Aorta (tissue), 5 donors: ENCODE measurements around the gene JUND. TPM values are rescaled to one million over a fixed set of nuclear protein-coding genes. Genes with fewer than 3 reads are reported as not detected.

Experiments
- ATAC-seq: fragments of 200-7000 bp; cut with Tn5 transposase; one replicate; pipeline ENCODE4 v1.9.1; 2022; ENCODE audit warnings: moderate library complexity; ENCODE audit not compliant: low FRiP score
- DNase-seq, 2 donors: peaks; one replicate each; pipeline ENCODE4 v3.0.0-alpha.2; 2020
- H3K27ac ChIP-seq, 2 donors: one replicate each; pipeline ENCODE4 v1.5.1; 2013; ENCODE audit warnings: low read length in 2 of 2, mild to moderate bottlenecking in 2 of 2, moderate library complexity in 2 of 2, control low read depth in 1 of 2, inconsistent platforms in 1 of 2, low read depth in 1 of 2
- H3K27me3 ChIP-seq, 2 donors: one replicate each; pipeline ENCODE4 v1.6.1; 2013; ENCODE audit warnings: control low read depth in 1 of 2, low read length in 1 of 2, mild to moderate bottlenecking in 1 of 2, moderate library complexity in 1 of 2; ENCODE audit not compliant: insufficient read depth in 2 of 2, control insufficient read depth in 1 of 2
- H3K36me3 ChIP-seq, 2 donors: one replicate each; pipeline ENCODE4 v1.6.1; 2013; ENCODE audit warnings: control low read depth in 1 of 2, low read length in 1 of 2, mild to moderate bottlenecking in 1 of 2; ENCODE audit not compliant: insufficient read depth in 2 of 2, control insufficient read depth in 1 of 2
- H3K4me1 ChIP-seq, 2 donors: one replicate each; pipeline ENCODE4 v1.6.1; 2013; ENCODE audit warnings: low read length in 2 of 2, control low read depth in 1 of 2, mild to moderate bottlenecking in 1 of 2, moderate library complexity in 1 of 2; ENCODE audit not compliant: insufficient read depth in 2 of 2, control insufficient read depth in 1 of 2
- H3K4me3 ChIP-seq, 2 donors: one replicate each; pipeline ENCODE4 v1.5.1; 2013; ENCODE audit warnings: low read length in 2 of 2, control low read depth in 1 of 2, mild to moderate bottlenecking in 1 of 2
- H3K9me3 ChIP-seq: one replicate; pipeline ENCODE4 v1.6.1; 2013; ENCODE audit warnings: mild to moderate bottlenecking, low read length; ENCODE audit not compliant: control insufficient read depth
- WGBS, 2 donors: extraction: QIAGEN DNeasy Blood & Tissue Kit; methylation state at CpG; one replicate each; pipeline ENCODE4 v1.1.7; 2013; 5-methylcytosine and 5-hydroxymethylcytosine counted together
- intact Hi-C, 2 donors: fragments of 100-400 bp; cut with DNase I; formaldehyde crosslinking; loops; one replicate each; pipeline versions ENCODE4 v1.14.2 to v1.15.0; 2022
- polyA plus RNA-seq, 2 donors: library from polyadenylated mRNA; stranded (reverse); fragments of 200-250 nt; gene quantifications; one replicate each; pipeline ENCODE4 v1.2.3, GENCODE V29; 2013
- total RNA-seq, 2 donors: library from RNA; stranded (reverse); fragmentation: NEBNext Ultra II Directional; extraction: Animal tissue kit (Norgen Biotek cat#: 25700); gene quantifications; one replicate each; pipeline ENCODE4 v1.2.1, GENCODE V29; 2021
- donor health status: healthy with polysubstance abuse.
- donor health status: Bipolar disorder and iron deficiency.
- donor health status: DM: no; HTN: no; CAD: no.
- donor health status: DM: no; HTN: no; CAD: no.
- donor health status: DM: yes; HTN: yes; CAD: no.

Gene JUND
- total and polyA plus RNA-seq, 4 donors, result 62.6 to 492 (median 187) TPM

DNA sequence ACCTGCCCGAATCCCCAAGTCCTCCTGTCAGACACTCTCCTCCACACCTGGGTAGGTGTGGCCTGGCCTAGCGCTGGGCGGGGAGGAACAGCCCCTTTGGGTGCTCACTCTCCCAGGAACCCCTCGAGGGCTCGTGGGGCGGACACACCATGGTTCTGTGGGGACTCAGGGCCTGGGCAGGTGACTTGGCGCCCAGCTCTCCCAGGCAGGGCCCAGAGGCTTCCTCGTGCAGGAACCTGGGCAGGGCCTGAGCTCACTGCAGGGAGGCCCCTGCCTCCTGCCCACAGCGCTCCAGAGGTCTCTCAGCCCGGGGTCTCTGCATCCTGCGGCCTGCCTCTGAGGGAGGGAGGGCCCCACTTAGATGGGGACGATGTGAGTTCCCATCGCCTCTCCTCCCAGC is 29.5 kb upstream of the JUND start:
- no peaks in the 10 kb centered on the region for H3K9me3 ChIP-seq
- intact Hi-C loops, result no loop called here
- H3K4me3 ChIP-seq, result no peak overlapping the region
- WGBS, 2 donors, result 92% methylated on average over 13 of the region's 13 CpGs
- no peak for DNase-seq
- no peaks in the 10 kb centered on the region for H3K4me1 ChIP-seq
- ATAC-seq, result no peak
- H3K27me3 ChIP-seq, result no peaks in the 10 kb centered on the region
- H3K36me3 ChIP-seq, result no peaks in the 10 kb centered on the region
- no peak overlapping the region for H3K27ac ChIP-seq

DNA sequence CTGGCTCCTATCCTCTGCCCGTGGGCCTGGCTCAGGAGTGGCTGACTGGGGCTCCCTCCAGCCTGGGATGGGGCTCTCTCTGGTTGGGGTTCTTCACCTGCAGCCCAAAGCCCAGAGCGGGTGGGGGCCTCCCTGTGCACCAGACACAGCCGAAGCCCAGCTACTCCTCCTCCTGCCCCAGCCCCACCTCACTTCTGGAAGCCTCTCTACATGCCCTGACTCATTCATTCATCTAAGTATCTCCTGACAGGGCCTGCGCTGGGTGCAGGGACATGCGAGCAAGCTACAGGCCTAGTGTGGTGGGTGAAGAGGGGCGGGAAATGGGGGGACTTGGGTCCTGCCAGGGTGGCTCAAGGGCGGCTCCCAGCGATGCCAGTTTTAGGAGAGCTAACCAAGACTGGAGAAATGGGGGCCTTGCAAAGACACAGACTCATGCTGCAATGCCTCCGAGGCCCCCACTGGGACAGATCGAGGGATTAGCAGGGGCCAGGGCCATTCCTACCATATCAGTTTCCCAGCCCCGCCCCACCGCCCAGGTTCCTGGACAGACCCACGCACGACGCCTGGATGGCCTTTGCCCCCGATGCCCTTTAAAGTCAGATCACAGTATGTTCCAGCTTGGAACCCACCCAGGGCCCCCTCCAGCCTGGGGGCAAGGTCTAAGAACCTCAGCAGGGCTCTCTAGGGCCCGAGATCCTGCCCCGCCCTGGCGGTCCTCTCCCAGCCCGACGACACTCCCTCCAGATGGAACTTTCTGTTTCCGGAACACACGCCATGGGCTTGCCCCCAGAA is 28.9 kb upstream of the JUND start:
- intact Hi-C loops, result no loop called here
- no peak for ATAC-seq
- Histone ChIP-seq H3K4me1 (no peaks in the 10 kb centered on the region), H3K27ac (no peak overlapping the region), H3K36me3 (no peaks in the 10 kb centered on the region), H3K9me3 (no peaks in the 10 kb centered on the region), H3K4me3 (no peak overlapping the region), H3K27me3 (no peaks in the 10 kb centered on the region)
- no peak for DNase-seq
- 90 to 91% methylated on average over 23 of the region's 23 CpGs for WGBS, 2 donors

DNA sequence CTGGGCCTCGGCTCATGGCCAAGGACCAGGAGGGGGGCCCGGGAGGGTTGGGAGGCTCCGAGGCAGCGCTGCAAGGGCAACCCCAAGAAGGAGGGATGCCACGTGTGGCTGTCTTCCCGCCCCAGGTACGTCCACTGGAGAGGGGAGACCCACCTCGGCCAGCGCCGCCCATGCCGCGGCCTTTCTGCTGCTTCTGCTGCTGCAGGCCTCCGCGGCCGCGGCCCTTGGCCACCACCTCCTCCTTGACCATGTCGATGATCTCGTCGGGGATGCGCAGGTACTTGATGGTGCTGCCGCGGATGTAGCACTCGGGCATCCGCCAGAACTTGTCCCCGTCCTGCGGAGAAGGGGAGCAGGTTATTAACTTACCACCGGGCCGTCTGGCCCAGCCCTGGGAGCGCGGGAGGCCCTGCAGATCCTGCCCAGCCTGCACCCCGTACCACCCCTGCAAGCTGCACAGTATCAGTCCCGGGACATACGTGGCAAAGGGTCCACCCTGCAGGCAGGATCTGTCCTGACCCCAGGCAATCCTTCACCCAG is 28.2 kb upstream of the JUND start:
- H3K4me1 ChIP-seq, result no peaks in the 10 kb centered on the region
- H3K27ac ChIP-seq, result no peak overlapping the region
- no peak for ATAC-seq
- H3K27me3 ChIP-seq, result no peaks in the 10 kb centered on the region
- H3K9me3 ChIP-seq, result no peaks in the 10 kb centered on the region
- DNase-seq, result peak in 1 of 2 donors; percentile 55
- H3K36me3 ChIP-seq, result no peaks in the 10 kb centered on the region
- intact Hi-C loops, result no loop called here
- WGBS, 2 donors, result 94% methylated on average over 31 to 33 of the region's 33 CpGs
- H3K4me3 ChIP-seq, result no peak overlapping the region

DNA sequence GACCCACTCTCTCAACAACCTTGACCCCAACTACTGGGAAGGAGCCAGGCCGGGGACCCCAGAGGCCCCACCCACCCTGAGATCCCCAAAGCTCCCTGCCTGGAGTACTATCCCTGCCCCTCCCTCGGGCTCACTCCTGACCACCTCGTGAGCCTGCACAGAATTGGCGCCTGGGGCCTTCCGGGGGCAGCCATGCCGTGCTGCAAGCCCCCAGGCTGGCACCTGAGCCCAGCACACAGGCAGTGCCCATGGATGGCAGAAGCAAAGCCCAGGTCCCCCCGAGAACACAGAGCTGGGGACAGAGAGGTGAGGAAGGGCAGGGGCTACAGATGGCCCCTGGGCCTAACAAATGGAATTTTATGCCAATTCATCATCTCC is 27.5 kb upstream of the JUND start:
- WGBS, 2 donors, result 73 to 85% methylated on average over 7 of the region's 7 CpGs
- intact Hi-C loops, result no loop called here

DNA sequence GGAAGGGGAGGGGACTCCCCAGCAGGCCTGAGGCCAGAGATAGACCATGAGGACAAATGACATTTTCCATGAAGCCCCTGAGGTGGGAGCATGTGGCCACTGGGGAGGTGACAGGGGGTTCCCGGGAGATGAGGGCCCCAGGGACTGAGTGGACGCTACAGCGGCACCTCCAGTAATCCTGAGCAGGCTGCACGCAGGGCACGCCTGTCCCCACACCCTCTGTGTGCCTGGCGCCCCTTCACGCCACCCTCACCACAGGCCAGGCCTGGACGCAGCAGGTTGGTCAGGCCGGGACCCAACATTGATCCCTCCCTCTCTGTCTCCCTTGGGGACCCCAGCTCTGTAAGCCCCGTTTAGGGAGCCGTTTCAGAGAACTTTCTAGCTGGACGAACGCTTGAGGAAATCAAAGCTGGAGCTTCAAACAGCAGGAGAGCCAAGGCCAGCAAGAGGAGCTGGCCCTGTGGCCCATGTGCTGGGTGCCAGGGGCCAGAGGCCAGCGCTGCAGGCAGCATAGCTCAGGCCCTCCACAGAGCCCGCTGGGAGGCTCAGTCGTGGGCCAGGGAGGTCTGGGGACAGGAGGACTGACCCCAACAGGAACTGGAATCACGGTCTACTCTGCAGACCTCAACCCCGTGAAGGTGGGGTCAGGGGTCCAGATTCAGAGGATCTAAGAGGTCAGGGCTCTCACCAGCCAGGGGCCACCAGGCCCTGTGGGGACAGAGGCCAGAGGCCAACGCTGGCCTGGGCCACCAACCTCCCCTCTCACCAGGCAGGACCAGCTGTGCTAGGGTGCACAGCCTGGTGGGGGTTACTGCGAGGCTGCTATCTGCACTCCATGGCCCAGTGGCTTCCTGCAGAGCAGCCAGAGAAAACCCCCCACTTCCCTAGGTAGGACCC is 26.9 kb upstream of the JUND start:
- H3K27ac ChIP-seq, result peak overlapping the region; percentile 66 to 76
- WGBS, 2 donors, result 37% methylated on average over 20 of the region's 20 CpGs
- no peaks in the 10 kb centered on the region for H3K4me1 ChIP-seq
- ATAC-seq (no peak), DNase-seq (no peak)
- no peaks in the 10 kb centered on the region for H3K9me3 ChIP-seq
- H3K4me3 ChIP-seq, result no peak overlapping the region
- no peaks in the 10 kb centered on the region for H3K27me3 ChIP-seq
- H3K36me3 ChIP-seq, result no peaks in the 10 kb centered on the region
- intact Hi-C loops, result no loop called here

More for the DNA sequence above, 27.5 kb upstream of the JUND start:
- H3K9me3 ChIP-seq, result no peaks in the 10 kb centered on the region
- DNase-seq, result no peak
- H3K27me3 ChIP-seq, result no peaks in the 10 kb centered on the region
- no peaks in the 10 kb centered on the region for H3K36me3 ChIP-seq
- ATAC-seq, result no peak
- no peaks in the 10 kb centered on the region for H3K4me1 ChIP-seq
- H3K27ac ChIP-seq, result no peak overlapping the region
- H3K4me3 ChIP-seq, result no peak overlapping the region

DNA sequence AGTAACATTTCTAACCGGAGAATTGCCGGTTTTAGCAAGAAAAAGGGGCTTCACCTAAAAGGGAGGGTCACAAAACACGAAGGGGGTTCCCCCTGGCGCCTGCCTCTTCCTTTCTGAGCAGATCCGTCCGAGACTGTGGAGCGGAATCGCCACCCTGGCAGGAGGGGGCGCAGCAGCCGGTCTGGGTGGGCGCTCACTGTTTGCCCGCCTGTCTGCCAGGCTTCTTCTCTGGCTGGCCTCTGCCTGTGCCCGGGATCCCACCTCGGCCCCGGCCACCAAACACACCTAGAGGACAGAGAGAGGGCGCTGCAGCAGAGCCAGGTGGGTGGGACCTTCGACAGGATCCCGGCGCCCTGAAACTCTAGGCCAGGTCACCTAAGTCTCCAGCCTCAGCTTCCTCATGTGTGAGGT is 25.9 kb upstream of the JUND start:
- Histone ChIP-seq H3K4me1 (no peaks in the 10 kb centered on the region), H3K4me3 (no peak overlapping the region), H3K36me3 (no peaks in the 10 kb centered on the region), H3K9me3 (no peaks in the 10 kb centered on the region), H3K27ac (peak overlapping the region; percentile 66 to 76), H3K27me3 (no peaks in the 10 kb centered on the region)
- no peak for ATAC-seq
- intact Hi-C loops, result no loop called here
- DNase-seq, result peak in 1 of 2 donors; percentile 61
- WGBS, 2 donors, result 3 to 12% methylated on average over 19 of the region's 19 CpGs

DNA sequence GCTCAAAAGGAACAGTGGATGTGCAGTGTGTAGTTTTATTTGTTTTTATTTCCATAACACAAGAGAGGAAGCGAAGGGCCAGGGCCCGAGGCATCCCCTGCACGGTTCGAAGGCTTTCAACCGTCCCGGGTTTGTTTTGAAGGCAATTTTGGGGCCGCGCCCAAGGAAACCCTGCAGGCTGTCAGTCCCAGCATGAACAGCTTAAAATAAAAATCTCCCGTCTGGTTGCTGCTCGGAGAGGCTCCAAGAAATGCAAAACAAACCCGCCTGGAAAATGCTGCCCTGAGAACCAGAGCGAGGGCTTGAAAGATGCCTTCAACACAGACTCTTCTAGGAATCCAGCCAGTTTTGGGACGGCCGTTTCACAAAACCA is 25.5 kb upstream of the JUND start:
- WGBS, 2 donors, result 3 to 4% methylated on average over 14 of the region's 14 CpGs
- no peaks in the 10 kb centered on the region for H3K4me1 ChIP-seq
- H3K36me3 ChIP-seq, result no peaks in the 10 kb centered on the region
- H3K9me3 ChIP-seq, result no peaks in the 10 kb centered on the region
- no peak overlapping the region for H3K4me3 ChIP-seq
- ATAC-seq, result no peak
- DNase-seq, result peak in 1 of 2 donors; percentile 66
- intact Hi-C loops, result no loop called here
- H3K27ac ChIP-seq, result peak overlapping the region; percentile 66 to 76
- H3K27me3 ChIP-seq, result no peaks in the 10 kb centered on the region

DNA sequence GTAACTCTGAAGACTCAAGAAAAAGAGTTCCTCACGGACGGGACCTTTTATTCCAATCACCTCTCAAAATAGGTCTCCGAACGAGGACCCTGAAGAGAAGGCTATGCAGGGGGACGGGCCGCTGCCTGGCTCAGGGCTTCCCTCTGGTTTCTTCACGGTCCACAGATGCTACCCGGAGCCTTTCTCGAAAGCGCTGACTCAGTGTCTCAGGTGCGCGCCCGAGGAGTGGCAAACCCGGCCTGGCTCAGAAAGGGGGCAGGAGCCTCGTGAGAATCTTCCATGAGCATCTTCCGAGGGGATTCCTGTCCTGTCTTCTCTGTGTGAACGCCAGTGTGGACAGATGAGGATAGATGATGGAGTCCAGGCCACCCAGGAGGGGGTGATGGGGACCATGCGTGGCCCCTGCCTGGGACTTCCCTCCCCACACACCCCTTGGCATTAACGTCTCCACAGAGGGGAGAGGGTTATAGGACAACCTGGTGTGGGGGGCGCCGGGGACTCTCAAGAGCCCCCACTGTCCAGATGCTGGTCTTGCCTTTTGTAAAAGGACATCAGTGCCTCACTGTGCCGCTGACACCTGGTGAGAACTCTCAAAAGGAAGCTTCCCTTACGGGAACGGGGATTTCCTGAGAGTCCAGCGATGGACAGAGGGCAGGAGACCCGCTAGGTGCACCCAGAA is 24.9 kb upstream of the JUND start:
- no peak overlapping the region for H3K4me3 ChIP-seq
- intact Hi-C loops, result no loop called here

More for the DNA sequence above, 24.9 kb upstream of the JUND start:
- H3K4me1 ChIP-seq, result no peaks in the 10 kb centered on the region
- no peak for ATAC-seq
- DNase-seq, result peak in 1 of 2 donors; percentile 44
- H3K9me3 ChIP-seq, result no peaks in the 10 kb centered on the region
- H3K36me3 ChIP-seq, result no peaks in the 10 kb centered on the region
- peak overlapping the region; percentile 45 to 66 for H3K27ac ChIP-seq
- WGBS, 2 donors, result 47 to 53% methylated on average over 26 of the region's 26 CpGs
- H3K27me3 ChIP-seq, result no peaks in the 10 kb centered on the region
